Ishikawa (cell line): Measurements from ENCODE around the gene FCN1.

Experiments
- CEBPB ChIP-seq: IDR thresholded peaks from 2 replicates; pipeline ENCODE4 v1.6.1; 2012
- CREB1 ChIP-seq: IDR thresholded peaks from 2 replicates; pipeline ENCODE4 v1.6.1; 2012; ENCODE audit warnings: low read depth
- EGR1 ChIP-seq: IDR thresholded peaks from 2 replicates; pipeline ENCODE4 v1.6.1; 2012
- EP300 ChIP-seq: IDR thresholded peaks from 2 replicates; pipeline ENCODE4 v1.6.1; 2012; ENCODE audit warnings: borderline replicate concordance
- FOXM1 ChIP-seq: IDR thresholded peaks from 2 replicates; pipeline ENCODE4 v1.6.1; 2012; ENCODE audit warnings: low read depth, borderline replicate concordance
- NFIC ChIP-seq: IDR thresholded peaks from 2 replicates; pipeline ENCODE4 v1.6.1; 2012
- RAD21 ChIP-seq: IDR thresholded peaks from 2 replicates; pipeline ENCODE4 v1.6.1; 2012; ENCODE audit warnings: low read depth
- TAF1 ChIP-seq: IDR thresholded peaks from 2 replicates; pipeline ENCODE4 v1.6.1; 2012; ENCODE audit warnings: low read depth, mild to moderate bottlenecking
- TCF12 ChIP-seq: IDR thresholded peaks from 2 replicates; pipeline ENCODE4 v1.6.1; 2012; ENCODE audit warnings: low read depth
- TEAD4 ChIP-seq: IDR thresholded peaks from 2 replicates; pipeline ENCODE4 v1.6.1; 2012
- YY1 ChIP-seq: IDR thresholded peaks from 2 replicates; pipeline ENCODE4 v1.6.1; 2012; ENCODE audit warnings: low read depth
- ZBTB7A ChIP-seq: IDR thresholded peaks from 2 replicates; pipeline ENCODE4 v1.6.1; 2012; ENCODE audit warnings: low read depth
- TF ChIP-seq, protein P1 (sequence below): IDR thresholded peaks from 2 replicates; pipeline ENCODE4 v1.6.1; 2012
- TF ChIP-seq, protein P2 (sequence below): IDR thresholded peaks from 2 replicates; pipeline ENCODE4 v1.6.1; 2012; ENCODE audit warnings: low read depth, mild to moderate bottlenecking
- TF ChIP-seq, protein P3 (sequence below): IDR thresholded peaks from 2 replicates; pipeline ENCODE4 v1.6.1; 2012

Gene FCN1

DNA sequence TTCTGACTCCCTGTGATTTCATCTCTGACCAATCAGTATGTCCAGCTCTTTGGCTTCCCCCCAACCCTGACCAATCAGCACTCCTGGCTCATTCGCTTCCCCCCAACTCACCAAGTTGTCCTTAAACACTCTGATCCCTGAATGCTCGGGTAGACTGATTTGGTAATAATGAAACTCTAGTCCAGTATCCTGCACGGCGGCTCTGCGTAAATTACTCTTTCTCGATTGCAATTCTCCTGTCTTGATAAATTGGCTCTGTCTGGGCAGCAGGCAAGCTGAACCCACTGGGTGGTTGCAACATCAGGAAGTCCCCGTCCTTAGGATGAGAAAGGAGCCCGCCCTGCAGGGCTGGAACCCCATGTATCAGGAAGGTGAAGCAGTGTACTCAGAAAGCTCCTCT lies 26.7 kb downstream of the FCN1 start:
- TF ChIP-seq YY1, result no peak
- no peak for TF ChIP-seq TAF1
- TF ChIP-seq, protein P1, sequence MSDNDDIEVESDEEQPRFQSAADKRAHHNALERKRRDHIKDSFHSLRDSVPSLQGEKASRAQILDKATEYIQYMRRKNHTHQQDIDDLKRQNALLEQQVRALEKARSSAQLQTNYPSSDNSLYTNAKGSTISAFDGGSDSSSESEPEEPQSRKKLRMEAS, result no peak
- no peak for TF ChIP-seq EGR1
- TF ChIP-seq TEAD4, result no peak
- TF ChIP-seq RAD21, result no peak
- TF ChIP-seq NFIC, result no peak
- TF ChIP-seq EP300, result no peak
- TF ChIP-seq FOXM1, result no peak
- TF ChIP-seq, protein P2, sequence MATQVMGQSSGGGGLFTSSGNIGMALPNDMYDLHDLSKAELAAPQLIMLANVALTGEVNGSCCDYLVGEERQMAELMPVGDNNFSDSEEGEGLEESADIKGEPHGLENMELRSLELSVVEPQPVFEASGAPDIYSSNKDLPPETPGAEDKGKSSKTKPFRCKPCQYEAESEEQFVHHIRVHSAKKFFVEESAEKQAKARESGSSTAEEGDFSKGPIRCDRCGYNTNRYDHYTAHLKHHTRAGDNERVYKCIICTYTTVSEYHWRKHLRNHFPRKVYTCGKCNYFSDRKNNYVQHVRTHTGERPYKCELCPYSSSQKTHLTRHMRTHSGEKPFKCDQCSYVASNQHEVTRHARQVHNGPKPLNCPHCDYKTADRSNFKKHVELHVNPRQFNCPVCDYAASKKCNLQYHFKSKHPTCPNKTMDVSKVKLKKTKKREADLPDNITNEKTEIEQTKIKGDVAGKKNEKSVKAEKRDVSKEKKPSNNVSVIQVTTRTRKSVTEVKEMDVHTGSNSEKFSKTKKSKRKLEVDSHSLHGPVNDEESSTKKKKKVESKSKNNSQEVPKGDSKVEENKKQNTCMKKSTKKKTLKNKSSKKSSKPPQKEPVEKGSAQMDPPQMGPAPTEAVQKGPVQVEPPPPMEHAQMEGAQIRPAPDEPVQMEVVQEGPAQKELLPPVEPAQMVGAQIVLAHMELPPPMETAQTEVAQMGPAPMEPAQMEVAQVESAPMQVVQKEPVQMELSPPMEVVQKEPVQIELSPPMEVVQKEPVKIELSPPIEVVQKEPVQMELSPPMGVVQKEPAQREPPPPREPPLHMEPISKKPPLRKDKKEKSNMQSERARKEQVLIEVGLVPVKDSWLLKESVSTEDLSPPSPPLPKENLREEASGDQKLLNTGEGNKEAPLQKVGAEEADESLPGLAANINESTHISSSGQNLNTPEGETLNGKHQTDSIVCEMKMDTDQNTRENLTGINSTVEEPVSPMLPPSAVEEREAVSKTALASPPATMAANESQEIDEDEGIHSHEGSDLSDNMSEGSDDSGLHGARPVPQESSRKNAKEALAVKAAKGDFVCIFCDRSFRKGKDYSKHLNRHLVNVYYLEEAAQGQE, result no peak
- TF ChIP-seq ZBTB7A, result no peak
- no peak for TF ChIP-seq CEBPB
- no peak for TF ChIP-seq CREB1
- TF ChIP-seq, protein P3, sequence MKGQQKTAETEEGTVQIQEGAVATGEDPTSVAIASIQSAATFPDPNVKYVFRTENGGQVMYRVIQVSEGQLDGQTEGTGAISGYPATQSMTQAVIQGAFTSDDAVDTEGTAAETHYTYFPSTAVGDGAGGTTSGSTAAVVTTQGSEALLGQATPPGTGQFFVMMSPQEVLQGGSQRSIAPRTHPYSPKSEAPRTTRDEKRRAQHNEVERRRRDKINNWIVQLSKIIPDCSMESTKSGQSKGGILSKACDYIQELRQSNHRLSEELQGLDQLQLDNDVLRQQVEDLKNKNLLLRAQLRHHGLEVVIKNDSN, result no peak
- TF ChIP-seq TCF12, result no peak

DNA sequence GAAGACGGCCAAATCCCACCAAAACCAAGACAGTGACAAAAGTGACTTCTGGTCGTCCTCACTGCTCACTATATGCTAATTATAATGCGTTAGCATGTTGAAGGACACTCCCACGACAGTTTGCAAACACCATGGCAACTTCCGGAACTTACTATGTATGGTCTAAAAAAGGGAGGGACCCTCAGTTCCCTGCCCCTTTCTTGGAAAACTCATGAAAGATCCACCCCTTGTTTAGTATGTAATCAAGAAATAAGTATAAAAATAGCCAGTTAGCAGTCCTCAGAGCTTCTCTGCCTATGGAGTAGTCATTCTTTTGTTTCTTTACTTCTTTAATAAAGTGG lies 27.6 kb downstream of the FCN1 start:
- no peak for TF ChIP-seq CREB1
- no peak for TF ChIP-seq RAD21
- TF ChIP-seq, protein P3, result no peak
- TF ChIP-seq, protein P1, result no peak
- TF ChIP-seq NFIC, result no peak
- TF ChIP-seq ZBTB7A, result no peak
- TF ChIP-seq TAF1, result no peak
- no peak for TF ChIP-seq EP300
- TF ChIP-seq, protein P2, result no peak
- no peak for TF ChIP-seq TCF12
- TF ChIP-seq EGR1, result no peak
- no peak for TF ChIP-seq FOXM1
- TF ChIP-seq TEAD4, result no peak
- TF ChIP-seq CEBPB, result no peak
- no peak for TF ChIP-seq YY1

DNA sequence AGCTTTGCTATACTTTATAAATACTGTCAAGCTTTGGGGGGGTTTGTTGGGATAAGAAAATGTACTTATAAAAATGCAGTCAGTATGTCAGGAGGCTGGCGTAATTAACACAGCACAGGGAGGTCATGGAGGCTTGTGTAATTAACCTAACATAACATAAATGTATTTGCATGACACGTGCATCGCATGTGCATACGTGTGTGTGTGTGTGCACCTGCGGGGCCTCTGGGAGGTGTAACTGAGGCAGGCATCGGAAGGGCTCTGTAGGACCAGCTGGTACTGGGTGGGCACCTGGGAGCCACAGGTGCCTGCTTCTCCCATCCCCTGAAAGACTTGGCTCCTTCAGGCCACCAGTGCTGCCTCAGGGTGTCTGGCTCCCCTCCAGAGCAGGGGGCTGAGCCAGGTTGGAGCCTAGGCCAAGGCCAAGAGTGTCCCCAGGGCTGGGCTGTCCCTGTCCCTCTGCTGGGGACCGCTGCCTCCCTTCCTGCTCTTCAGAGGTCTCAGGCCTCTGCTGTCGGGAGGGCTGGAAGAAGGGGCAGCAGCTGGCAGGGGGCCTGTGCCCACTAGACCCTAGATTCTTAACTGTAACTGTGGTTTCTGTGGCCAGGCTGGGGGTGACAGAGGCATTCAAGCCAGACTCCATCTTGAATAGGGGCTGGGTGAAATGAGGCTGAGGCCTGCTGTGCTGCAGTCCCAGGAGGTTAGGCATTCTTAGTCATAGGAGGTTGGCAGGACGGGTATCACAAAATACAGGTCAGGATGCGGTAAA lies 28.1 kb downstream of the FCN1 start:
- TF ChIP-seq TAF1 (no peak), CEBPB (no peak)

DNA sequence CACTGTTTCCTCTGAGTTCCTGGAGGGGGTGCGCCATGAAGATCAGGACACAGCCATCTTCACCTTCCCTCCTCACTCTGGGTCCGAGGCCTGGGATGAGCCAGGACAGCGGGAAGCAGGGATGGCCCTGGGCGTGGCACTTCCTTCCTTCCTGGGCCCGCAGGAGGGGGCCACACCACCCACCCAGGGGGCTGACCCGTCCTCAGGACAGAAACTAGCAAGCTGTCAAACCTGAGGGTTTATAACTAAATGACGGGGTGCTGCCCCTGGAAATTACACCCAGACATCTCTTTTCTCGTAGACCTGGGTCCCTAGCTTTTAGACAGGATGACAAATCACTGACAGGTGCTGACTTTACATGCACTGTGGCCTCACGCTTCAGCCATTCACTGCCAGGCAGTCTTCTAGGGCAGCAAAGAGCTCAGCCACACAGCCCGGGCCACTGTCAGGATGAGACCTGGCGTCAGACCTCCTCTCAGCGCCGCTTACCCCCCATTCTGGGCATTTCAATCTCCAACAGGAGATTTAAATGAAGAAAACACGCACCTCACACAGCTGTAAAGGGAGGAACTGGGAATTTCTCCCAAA lies 29.0 kb downstream of the FCN1 start:
- TF ChIP-seq YY1, result no peak
- no peak for TF ChIP-seq ZBTB7A
- TF ChIP-seq, protein P2, result no peak
- TF ChIP-seq, protein P3, result no peak
- TF ChIP-seq CEBPB, result no peak
- TF ChIP-seq TEAD4, result no peak
- TF ChIP-seq, protein P1, result no peak
- no peak for TF ChIP-seq NFIC
- no peak for TF ChIP-seq EP300
- no peak for TF ChIP-seq TAF1
- no peak for TF ChIP-seq CREB1
- no peak for TF ChIP-seq TCF12
- no peak for TF ChIP-seq EGR1
